Activated CD8-positive, alpha-beta memory T cell treated with anti-CD3 and anti-CD28 coated beads for 48 hours (primary cell): ENCODE measurements around the gene DIPK1B.

Experiments used
- DNase-seq, 3 experiments: peaks; one replicate each; pipeline ENCODE4 v3.0.0-alpha.2; 2020; ENCODE audit warnings: low read depth in 2 of 3, low spot score in 2 of 3

DIPK1B gene

DNA sequence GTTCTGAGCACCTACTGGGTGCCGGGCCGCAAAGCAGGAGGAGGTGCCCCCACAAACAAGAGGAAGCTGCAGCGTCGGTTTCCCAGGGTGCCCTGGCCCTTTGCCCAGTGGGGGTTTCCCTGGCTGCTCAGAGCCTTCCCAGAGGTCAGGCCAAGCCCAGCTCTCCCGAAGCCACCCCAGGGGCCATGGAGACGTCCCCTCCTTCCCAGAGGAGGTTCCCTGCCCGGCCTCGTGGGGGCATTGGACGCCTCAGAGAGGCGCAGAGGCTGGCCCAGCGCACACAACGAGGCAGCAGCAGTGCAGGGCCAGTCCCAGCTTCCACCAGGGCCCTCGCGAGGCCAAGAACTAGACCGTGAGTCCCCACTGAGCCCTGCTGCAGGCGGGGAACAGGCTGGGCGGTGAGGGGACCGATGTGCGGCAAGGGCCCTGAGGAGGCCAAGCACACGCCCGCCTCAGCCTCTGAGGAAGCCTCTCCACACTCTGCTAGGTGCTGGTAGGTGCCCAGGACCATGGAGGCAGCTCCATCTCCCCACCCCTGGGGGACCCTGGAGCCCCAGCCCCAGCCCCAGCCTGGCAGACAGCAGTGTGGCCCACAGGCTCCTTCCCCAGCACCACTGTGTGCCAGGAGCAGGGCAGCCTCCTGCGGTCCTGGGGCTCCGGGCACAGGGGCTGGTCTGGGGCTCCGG lies 7.0 kb downstream of the DIPK1B start:
- DNase-seq, result no peak

DNA sequence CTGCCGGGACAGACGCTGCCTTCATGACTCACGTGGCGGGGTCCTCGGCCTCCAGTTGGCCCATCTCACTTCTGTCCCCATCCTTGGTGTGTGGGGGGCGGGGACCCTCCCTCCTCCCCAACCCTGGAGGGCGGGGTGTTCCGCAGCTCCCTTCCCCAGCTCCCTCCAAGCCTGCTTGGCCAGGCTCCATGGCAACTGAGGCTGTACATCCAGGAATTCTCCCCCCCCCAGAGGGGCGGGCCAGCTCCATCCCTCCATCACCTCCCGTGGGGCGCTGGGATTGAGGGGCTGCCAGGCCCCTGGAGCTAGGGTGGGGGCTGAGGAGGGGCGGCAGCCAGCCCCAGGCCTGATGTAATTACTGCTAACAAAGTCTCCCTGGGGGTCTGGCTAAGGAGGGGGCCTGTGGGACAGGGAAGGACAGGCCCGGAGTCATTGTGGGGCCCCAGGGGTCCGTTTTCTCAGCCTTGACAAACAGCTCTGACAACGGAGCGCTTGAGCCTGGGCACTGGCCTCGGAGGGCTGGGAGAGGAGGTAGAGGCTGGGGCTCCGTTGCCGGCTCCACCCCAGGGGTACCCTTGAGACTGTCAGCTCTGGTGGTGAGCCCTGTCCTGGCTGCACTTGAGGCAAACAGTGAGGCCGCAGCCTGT lies 8.0 kb downstream of the DIPK1B start:
- DNase-seq, result no peak

DNA sequence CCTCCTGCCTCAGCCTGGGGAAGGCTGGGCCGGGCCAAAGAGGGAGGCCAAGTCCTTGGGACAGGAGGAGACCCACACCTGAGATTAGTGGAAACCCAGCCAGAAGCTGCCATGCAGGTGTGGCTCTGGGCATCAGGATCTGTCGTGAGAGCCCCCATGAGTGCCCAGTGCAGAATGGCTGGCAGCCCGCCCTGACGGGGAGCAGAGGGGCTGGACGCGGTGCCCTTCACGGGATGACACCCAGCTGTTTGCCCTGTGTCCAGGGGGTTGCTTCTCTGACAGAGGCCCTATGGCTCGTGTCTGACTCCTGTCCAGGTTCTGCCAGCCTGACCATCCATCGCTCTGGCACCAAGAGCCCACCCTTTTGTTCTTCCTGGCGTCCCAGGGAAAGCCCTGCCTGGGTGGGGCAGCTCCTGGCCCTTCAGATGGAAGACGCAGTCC lies 8.5 kb downstream of the DIPK1B start:
- no peak for DNase-seq

DNA sequence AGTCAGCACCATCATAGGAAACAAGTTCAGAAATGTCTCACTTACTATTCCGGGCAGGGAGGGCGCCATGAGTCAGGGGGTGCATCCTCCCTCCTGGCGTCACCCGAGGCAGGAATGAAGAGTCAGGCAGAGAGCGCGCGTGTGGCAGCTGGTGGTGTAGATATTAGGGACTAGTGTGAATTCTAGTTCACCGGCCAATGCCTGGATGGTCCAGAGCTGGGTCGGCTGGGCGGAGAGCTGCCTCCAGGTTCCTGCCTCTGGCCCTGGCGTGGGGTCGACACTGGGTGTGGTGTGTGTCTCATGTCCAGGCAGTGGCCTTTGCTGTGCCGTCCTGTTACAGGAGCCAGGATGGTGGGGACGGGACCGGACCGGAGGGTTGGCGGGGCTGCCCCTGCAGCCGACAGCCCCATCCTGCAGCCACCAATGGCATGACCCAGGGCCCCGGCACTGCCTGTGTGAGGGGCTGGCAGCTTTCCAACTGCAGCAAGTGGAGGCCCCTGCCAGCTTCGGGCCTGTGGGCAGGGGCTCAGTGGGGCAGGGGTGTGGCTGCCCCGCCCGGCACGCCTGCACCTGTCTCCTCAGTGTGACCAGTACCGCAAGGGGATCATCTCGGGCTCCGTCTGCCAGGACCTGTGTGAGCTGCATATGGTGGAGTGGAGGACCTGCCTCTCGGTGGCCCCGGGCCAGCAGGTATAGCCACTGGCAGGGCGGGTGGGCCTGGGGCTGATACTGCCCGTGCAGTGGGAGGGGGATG lies 9.1 kb downstream of the DIPK1B start:
- no peak for DNase-seq

DNA sequence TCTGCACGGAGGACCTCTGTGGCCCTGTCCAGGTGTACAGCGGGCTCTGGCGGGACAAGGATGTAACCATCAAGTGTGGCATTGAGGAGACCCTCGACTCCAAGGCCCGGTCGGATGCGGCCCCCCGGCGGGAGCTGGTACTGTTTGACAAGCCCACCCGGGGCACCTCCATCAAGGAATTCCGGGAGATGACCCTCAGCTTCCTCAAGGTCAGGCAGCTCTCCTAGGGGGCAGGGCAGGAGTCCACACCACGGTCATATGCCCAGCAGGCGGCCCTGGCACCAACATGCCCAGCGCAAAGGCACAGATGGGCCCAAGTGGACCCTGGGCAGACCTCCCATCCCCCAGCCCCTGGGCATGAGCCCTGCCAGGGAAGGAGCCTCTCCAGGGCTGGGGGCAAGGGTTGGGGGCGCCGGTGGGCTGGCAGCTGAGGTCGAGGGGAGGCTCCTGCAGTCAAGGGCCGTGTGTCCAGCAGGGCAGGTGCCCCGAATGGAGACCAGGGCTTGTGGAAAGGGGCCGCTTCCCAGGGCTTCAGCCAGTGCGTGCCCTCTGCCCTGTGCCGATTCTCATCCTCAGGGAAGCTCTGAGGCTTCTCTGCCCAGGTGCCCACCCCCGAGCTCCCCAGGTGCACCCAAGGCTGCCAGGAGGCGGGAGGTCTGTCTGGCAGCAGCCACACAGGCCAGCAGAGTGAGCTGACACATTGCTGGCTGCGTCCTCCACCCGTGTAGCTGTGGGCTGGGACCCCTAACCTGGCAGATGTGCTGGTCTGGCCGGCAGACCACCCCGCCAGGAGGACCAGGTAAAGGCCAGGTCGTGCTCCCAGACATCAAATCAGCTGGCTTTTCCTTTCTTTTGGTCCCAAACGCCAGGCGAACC lies 10.0 kb downstream of the DIPK1B start:
- no peak for DNase-seq

DNA sequence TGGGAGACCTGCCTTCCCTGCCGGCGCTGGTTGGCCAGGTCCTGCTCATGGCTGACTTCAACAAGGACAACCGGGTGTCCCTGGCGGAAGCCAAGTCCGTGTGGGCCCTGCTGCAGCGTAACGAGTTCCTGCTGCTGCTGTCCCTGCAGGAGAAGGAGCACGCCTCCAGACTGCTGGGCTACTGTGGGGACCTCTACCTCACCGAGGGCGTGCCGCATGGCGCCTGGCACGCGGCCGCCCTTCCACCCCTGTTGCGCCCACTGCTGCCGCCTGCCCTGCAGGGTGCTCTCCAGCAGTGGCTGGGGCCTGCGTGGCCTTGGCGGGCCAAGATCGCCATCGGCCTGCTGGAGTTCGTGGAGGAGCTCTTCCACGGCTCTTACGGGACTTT lies 10.6 kb downstream of the DIPK1B start:
- DNase-seq, result no peak

DNA sequence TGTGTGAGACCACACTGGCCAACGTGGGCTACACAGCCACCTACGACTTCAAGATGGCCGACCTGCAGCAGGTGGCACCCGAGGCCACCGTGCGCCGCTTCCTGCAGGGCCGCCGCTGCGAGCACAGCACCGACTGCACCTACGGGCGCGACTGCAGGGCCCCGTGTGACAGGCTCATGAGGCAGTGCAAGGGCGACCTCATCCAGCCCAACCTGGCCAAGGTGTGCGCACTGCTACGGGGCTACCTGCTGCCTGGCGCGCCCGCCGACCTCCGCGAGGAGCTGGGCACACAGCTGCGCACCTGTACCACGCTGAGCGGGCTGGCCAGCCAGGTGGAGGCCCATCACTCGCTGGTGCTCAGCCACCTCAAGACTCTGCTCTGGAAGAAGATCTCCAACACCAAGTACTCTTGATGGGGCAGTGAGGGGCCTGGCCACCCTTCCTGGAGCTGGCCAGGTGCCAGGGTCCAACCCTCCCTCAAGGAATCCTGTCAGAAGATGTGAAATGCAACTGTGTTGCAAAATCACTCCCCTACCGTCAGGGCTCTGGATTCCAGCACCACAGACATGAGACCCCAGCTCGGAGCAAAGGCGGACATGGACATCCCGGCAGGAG lies 11.1 kb downstream of the DIPK1B start:
- no peak for DNase-seq

DNA sequence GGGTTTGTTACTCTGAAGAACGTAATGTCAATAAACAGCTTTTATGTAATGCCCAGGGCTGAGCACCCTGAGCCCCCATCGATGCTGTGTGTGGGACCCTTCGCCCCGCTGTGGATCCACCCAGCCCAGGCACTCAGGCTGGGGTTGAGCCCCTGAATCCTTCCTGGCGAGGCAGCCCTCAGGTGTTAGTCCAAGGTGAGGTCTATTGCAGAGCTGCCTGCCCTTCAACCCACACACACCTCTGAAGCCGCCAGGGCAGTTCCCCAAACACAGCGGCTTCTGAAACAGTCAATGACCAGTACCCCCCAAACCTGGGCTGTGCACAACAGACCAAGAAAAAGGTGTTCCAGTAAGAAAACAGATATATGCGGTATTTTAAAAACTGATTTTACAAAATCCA lies 11.6 kb downstream of the DIPK1B start:
- no peak for DNase-seq

DNA sequence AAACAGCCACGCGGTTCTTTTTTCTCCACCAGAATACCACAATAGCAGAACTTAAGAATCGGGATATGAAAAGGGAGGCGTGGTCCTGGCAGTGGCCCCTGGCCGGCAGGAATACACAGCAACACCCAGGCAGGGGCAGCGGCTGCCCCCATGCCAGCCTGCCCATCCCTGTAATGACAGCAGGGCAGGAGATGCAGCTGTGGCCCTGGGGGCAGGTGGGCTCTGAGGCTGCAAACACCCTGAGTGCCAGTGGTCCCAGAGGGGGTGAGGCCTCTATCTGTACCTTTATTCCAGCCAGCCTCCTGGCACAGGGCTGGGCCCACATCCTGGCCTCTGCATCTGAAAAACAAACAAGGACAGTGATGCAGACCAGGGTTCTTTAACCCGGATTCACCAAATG lies 12.4 kb downstream of the DIPK1B start:
- DNase-seq, result no peak

DNA sequence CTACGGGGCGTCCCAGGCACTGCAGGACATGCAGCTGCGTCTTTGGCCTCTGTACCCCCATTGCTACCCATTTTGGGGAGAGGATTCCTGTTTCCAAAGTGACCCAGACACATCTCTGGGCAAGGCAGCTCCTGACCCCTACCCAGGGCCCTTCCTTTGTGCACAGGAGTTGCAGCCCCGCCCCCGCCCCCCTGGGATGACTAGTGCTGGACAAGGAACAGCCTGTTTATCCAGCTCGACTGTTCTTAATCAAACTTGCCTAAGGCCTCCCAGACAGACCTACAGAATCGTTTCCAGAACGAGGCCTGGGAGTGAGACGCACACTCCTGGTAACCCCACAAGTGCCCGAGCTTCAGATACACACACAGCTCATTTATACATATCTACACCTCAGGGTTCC lies 13.2 kb downstream of the DIPK1B start:
- DNase-seq, result no peak

DNA sequence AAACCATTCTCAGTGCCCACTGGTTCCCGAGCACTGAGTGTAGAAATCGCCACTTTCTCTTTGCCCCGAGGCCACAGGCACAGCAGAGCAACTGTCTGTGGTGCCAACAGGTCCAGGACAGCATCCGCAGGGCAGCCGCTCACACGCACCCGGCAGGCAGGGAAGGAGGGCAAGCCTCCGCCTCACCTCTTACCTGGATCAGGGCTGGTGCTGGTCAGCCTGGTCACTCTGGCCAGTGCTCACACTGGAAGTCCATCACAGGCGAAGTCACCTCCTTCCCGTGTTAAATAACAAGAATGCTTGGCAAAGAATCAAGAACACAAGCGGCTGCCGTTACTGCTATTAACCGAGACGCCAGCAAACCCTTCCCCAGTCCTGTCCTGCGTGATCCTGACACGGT lies 13.7 kb downstream of the DIPK1B start:
- no peak for DNase-seq

DNA sequence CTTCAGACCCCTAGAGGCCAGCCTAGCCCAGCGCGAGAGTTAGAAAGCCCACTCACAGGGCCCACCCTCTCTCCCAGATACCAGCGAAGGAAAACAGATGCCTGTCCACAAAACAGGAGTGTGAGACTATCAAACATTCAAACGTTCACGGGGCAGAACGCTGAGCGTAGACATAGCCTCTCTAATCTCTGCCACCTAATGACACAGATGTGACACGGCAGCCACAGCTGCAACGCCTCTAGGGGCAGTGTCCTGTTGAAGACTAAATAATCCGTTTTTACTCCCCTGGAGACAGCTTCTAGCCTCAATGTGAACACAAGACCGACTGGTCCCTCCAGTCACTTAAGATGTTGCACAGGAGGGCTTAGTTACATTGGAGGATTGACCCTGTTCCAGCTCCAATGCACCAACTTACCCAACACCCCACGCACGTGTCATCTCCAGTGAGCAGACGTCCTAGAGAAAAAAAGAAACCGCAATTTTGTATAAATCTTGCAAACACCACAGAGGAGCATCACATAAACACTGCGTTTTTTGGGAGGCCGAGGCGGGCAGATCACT lies 14.3 kb downstream of the DIPK1B start:
- no peak for DNase-seq

DNA sequence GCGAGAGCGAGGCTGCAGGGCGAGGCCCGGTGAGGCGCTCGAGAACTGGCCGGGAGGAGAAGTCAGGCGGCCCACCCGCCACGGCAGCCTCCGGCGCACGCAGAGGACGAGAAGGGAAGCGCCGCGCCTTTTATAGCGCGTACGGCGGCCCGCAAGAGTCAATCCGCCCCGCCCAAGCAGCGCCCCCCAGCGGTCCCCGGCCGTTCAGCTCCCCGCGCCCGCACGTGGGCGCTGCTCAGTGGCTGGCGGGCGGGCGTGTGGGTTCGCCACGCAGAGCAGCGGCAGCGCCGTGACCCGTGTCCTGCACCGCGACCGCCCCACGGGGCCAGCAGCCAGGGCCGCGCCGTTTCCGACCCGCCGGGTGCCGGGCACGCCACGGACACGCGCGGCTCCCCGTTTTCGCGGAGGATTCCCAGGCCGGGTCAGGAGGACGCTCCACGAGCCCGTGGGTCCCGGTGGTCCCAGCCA lies 15.7 kb downstream of the DIPK1B start:
- DNase-seq, result peak; percentile 83 to 95 (median 94)

DNA sequence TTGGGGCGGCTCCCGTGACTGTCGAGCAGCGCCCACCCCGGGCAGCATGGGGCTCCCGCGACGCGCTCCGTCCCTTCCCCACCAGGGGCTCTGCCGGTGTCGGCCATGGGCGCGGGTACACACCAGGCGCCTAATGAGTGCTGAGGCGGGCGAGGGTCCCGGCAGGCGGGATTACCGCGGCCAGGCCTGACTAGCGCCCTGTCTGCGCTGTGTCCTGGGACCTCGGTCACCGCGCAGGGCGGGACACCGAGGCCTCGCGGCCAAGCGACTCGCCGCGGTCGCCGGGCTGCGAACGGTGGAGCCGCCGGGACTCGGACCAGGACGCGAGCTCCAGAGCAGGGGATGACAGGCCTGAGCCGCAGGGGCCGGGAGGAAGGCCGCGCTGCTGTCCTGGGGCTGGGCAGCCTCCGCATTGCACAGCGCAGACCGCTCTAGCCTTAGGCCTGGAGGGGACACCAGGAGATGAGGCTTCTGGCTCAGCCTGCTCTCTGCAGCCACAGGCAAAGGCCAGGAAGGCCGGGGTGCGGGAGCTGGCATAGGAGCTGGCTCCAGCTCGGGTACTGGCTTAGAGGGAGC lies 16.3 kb downstream of the DIPK1B start:
- DNase-seq, result no peak

DNA sequence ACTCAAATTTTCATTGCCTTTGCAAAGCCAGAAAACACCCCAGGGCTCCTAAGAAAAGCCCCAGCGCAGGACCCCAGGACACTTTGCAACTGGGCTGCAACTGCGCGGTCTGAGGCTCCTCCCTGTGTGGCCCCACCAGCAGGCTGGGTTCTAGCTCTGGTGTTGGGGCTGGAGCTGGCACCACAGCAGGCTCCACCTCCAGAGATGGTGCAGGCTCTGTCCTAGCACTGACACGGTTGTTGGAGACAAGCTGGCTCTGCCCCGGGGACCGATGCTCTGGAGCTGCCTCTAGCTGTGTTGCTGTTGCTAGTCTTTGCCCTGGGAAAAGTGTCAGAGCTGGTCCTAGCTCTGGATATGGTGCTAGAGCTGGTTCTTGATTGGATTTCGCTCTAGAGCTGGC lies 16.8 kb downstream of the DIPK1B start:
- no peak for DNase-seq

DNA sequence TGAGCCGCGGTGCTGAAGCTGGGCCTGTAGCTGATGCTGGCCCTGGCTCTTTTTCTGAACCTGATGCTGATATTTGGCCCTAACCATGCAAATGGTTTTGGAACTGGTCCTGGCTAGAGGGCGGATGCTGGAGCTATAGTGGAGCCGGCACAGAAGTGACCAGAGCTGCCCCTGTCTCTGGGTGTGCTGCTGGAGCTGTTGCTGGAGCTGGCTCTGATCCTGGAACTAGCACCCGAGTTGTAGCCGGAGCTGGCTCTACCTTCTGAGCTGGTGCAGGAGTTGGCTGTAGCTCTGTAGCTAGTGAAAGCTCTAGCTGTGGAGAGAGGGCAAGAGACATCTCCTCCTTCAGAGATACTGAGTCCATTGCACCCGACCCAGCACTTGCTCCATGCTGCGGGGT lies 17.6 kb downstream of the DIPK1B start:
- no peak for DNase-seq

DNA sequence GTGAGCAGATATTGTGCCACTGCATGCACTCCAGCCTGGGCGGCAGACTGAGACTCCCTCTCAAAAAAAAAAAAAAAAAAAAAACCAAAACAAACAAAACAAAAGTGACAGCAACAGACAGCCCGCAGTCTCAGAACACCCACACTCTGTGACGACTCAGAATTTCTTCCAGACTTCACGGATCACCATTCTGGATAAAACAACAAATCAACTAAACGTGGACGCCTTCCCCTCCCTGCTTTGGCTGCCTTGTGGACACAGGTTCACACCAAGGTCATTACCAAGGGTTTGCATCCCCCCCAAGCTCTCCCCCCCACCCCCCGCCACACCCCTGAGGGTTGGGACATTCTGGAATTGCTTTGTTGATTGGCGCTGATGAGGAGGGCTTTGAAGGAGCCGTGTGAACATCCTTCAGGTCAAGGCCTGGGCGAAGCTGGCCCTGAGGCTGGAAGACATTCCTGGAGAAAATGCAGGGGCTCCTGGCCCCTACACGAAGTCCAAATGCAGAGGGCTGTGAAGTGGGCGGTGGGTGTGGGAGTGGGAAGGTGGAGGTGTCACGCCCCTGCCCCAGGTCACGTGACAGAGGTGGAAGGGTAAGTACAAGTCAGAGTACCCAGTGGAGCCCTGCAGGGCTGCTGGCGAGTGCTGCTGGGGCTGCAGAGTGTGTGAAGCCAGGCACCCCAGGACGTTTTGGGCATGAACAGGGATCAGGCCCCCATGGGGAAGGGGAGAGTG lies 20.2 kb downstream of the DIPK1B start:
- no peak for DNase-seq

DNA sequence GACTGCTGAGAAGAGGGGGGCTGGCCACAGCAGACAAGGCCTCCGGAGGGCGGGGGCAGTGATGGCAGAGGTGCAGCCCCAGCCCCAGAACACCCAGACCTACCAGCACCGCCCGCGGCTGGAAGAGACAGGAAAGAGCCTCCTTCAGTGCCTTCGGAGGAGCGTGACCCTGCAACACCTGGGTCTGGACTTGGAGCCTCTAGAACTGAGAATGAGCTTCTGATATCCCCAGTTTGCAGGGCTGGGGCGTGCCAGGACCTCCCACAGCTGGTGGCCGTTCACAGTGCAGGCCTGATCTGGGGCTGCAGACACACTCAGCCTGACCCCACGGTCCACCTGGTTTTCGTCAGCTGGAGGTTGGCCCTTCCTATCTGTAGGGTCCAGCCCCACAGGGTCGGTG lies 21.2 kb downstream of the DIPK1B start:
- DNase-seq, result no peak

DNA sequence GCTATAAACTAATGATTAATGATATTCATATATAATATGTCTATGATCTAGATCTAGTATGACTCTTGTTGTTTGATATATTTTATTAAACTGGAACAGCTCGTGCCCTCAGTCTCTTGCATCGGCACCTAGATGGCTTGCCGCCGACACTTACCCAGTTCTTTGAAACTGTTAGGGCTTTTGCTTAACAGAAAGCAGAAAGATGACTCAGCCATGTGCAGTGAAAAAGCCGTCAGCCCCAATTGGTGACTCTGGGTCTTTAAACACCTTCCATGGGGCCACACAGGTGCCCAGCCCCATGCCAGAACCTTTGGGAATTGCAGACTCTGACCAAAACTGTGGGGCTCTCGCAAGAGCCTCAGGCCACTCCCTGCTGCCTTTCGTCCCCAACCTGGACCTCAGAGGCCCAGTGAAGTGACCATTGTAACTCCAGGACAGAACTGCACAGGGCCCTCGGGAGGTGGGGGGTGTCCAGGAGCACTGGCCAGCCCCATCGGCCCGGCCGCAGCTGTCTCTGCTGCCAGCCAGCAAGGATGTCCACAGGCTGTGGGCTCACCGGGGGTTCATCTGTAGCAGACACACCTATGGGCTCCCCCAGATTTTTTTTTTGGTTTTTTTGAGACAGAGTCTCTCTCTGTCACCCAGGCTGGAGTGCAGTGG lies 22.6 kb downstream of the DIPK1B start:
- DNase-seq, result no peak
